Inflammatory macrophage treated with lipopolysaccharide for 1 hour (primary cell): Measurements from ENCODE around the gene MORC3.
"Not testable (repeated sequence)": the region's sequence is repeated elsewhere in the genome, so short reads cannot be mapped to it uniquely, and the experiment has no call there.

Experiments
- DNase-seq, 2 donors: peaks; one replicate each; pipeline ENCODE4 v3.0.0-alpha.2; 2020 to 2022

Gene MORC3

GRCh38 chr21:36325373-36326010, 5.5 kb downstream of the MORC3 start:
- peak in 1 of 2 donors; percentile 30 for DNase-seq

- peak in 1 of 2 donors; percentile 61 for DNase-seq
Measured at GRCh38 chr21:36330904-36331303, 10.9 kb downstream of the MORC3 start.

DNA sequence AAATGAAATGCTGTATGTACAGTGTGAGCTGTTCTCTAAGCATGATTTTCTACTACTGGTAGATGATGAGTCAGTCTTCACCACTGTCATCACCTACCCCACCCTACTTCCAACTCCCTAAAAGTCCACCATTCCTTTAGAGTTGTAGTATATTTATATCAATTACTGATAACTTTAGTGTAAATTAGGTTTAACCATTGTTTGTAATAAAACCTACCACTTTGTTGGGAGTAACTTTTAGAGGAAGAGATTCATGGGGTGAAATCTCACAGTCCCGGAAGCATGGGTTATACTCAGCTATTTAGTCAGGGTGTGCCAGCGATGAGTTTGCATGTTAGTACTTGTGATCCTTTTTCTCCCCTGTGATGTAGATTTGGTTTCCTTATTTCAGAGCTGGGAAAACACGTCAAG, 17.1 kb downstream of the MORC3 start:
- no peak for DNase-seq

GRCh38 chr21:36338975-36339374, 19.0 kb downstream of the MORC3 start:
- no peak for DNase-seq

- not testable (repeated sequence) for DNase-seq
Measured at GRCh38 chr21:36342581-36342980, 22.6 kb downstream of the MORC3 start.

- no peak for DNase-seq
Measured at GRCh38 chr21:36344931-36345330, 24.9 kb downstream of the MORC3 start.

DNA sequence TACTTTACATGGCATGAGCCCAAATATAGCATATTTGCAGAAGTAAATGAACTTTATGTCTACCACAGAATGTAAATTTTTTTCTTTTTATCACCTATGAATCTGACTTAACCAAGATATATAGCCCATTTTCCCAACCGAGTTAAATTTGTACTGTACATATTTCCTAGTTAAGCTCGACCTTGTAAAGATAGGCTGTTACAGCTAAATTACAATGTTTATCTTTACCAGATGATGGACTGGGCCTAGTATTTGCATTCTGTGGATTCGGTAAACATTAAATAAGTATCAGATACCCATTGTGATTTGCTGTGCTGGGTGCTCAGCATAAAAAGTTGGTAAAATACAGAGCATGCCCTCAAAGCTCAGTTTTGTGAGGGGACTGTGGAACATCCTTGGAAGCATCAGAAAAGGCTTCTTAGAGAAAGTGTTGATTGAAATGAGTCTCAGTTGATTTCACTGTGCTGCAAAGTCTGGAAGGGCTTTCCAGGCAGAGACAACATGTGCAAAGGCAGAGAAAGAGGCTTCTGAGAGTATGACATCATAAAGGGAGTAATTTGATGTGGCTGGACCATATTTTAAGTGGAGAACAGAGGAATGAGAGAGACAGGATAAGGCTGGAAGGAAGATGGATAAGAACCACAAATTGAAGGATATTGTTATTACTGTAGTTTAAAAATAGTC, 27.4 kb downstream of the MORC3 start:
- DNase-seq: no peak

- no peak for DNase-seq
Measured at GRCh38 chr21:36347962-36348328, 27.9 kb downstream of the MORC3 start.

DNA sequence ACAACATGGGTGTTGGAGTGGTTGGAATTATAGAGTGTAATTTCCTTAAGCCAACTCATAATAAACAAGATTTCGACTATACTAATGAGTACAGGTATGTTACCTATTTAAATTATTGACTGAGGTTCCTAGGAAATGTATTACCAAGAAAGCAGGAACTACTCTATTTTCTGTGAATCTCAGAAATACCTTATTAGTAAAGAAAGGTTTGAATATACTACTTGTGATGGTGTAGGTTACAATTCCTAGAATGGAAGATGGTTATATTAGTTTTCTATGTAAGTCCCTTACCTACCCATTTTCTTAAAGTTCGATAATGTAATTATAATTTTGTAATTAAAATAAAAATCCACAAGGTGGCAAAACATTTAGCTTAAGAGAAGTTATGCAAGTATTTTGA, 29.3 kb downstream of the MORC3 start:
- no peak for DNase-seq

GRCh38 chr21:36350282-36350910, 30.4 kb downstream of the MORC3 start:
- DNase-seq: no peak

GRCh38 chr21:36354918-36355680, 35.1 kb downstream of the MORC3 start:
- no peak for DNase-seq

GRCh38 chr21:36355868-36356267, 35.9 kb downstream of the MORC3 start:
- no peak for DNase-seq

GRCh38 chr21:36359185-36359584, 39.2 kb downstream of the MORC3 start:
- DNase-seq: no peak

- no peak for DNase-seq
Measured at GRCh38 chr21:36369064-36369685, 49.2 kb downstream of the MORC3 start.

GRCh38 chr21:36375994-36376393, 56.0 kb downstream of the MORC3 start:
- no peak for DNase-seq

DNA sequence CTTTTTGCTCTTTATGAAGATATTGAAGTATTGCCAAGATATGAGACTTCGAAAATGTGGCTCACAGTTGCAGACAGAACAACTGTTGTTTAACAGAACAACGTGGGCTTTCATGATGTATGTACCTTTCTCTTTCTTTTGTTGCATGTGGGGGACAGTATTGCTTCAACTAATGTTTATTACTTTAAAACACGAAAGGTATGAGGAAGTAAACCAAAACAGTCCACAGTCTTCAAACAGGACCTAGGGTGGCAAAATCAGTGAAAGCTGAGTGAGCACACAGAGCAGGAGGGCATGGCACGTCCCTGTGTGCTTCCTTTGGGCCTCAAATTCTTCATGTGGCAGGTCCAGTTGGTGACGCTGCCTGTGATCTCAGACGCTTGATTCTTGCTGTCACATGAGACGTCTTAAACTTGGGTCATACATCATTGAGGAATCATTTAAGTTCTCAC, 57.4 kb downstream of the MORC3 start:
- no peak for DNase-seq

- DNase-seq: no peak
Measured at GRCh38 chr21:36379251-36379650, 59.3 kb downstream of the MORC3 start.

GRCh38 chr21:36381841-36382589, 62.0 kb downstream of the MORC3 start:
- no peak for DNase-seq

DNA sequence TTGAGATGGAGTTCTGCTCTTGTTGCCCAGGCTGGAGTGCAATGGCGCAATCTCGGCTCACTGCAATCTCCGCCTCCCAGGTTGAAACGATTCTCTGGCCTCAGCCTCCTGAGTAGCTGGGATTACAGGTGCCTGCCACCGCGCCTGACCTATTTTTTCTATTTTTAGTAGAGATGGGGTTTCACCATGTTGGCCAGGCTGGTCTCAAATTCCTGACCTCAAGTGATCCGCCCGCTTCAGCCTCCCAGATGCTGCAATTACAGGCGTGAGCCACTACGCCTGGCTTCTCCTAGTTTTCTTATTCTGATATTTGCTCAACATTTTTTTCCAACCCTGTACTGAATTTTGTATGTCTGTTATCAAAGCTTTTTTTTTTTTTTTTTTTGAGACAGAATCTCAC, 62.7 kb downstream of the MORC3 start:
- DNase-seq: not testable (repeated sequence)

DNA sequence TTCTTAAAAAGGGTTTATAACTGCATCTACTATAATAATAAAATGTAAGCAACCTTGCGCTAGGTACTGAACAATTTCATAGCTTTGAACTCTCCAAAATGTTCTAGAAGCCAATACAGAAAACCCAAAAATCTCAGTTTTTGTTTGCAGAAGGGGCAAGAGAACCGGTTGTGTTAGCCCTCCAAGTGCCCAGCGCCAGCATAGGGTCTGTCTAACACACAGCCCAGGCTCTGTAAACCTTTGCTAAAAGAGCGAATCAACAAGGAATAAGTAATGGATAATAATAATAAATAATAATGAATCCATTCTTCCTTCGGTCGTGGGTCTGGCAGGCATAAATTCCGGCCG, 64.9 kb downstream of the MORC3 start:
- DNase-seq: no peak

GRCh38 chr21:36385233-36386030, 65.4 kb downstream of the MORC3 start, which contains the start of gene CHAF1B:
Gene CHAF1B, plus strand, starts transcription at chr21:36385392. Its CDS starts 745 bp downstream, at chr21:36386137.
- DNase-seq: peak; percentile 81 to 94
